GM12873 (cell line): ENCODE measurements around the gene ROS1.

ENCODE experiments used
- CTCF ChIP-seq: IDR thresholded peaks from 2 replicates; pipeline ENCODE4 v1.5.1; 2012; ENCODE audit warnings: low read depth, mild to moderate bottlenecking, moderate library complexity, low read length, control low read depth; ENCODE audit not compliant: insufficient read depth; ENCODE audit errors: missing control alignments

Gene ROS1

GRCh38 chr6:117309069-117309468 lies 116.7 kb downstream of the ROS1 start:
- no peak for TF ChIP-seq CTCF

GRCh38 chr6:117307655-117308054 lies 118.1 kb downstream of the ROS1 start:
- TF ChIP-seq CTCF: no peak

- TF ChIP-seq CTCF: no peak
These were observed 119.4 kb downstream of the ROS1 start for GRCh38 chr6:117306227-117306790.

- no peak for TF ChIP-seq CTCF
These were observed 121.3 kb downstream of the ROS1 start for GRCh38 chr6:117304446-117304845.

GRCh38 chr6:117303323-117303722 lies 122.4 kb downstream of the ROS1 start:
- no peak for TF ChIP-seq CTCF

GRCh38 chr6:117298941-117299340 lies 126.8 kb downstream of the ROS1 start:
- TF ChIP-seq CTCF: no peak

GRCh38 chr6:117290173-117290846 lies 135.4 kb downstream of the ROS1 start:
- no peak for TF ChIP-seq CTCF
